Measurements from ENCODE around the gene OR2AT4.
"Not testable (repeated sequence)": the region's sequence is repeated elsewhere in the genome, so short reads cannot be mapped to it uniquely, and the experiment has no call there.

Gene OR2AT4

DNA sequence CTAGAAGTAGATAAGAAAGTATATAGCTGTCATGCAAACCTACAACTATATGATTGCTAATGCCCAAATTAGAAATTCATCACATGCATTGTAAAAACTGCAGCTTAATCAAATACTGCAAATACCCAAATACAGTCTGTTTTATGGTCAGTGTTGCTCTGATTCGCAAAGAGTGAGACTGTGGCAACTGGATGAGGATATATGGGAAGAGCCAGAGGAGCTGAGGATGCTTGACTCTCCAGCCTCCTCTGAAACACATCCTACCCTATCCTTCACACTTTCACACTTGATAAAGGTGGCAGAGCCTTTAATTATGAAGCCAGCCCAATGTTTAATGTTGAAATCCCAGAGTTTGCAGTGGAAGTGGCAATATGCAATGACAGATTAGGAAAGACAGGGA lies 21.9 kb upstream of the OR2AT4 start:
- Mint-ChIP-seq H3K4me3 (no peak overlapping the region), H3K27me3 (ENCODE audit: low read depth) (peaks cover 8% of the 10 kb centered on the region), H3K36me3 (ENCODE audit: low read depth) (no peaks in the 10 kb centered on the region), H3K9me3 (peaks cover 5% of the 10 kb centered on the region), H3K4me1 (ENCODE audit: low read depth) (no peaks in the 10 kb centered on the region), H3K27ac (no peak overlapping the region)
- DNase-seq (ENCODE audit: low spot score), result no peak

- H3K9me3 Mint-ChIP-seq, result peaks cover 12% of the 10 kb centered on the region
- no peak for DNase-seq (ENCODE audit: low spot score)
- no peaks in the 10 kb centered on the region for H3K36me3 Mint-ChIP-seq (ENCODE audit: low read depth)
- no peaks in the 10 kb centered on the region for H3K4me1 Mint-ChIP-seq (ENCODE audit: low read depth)
- peaks cover 13% of the 10 kb centered on the region for H3K27me3 Mint-ChIP-seq (ENCODE audit: low read depth)
- H3K4me3 Mint-ChIP-seq, result no peak overlapping the region
- H3K27ac Mint-ChIP-seq, result no peak overlapping the region
These were observed 17.8 kb upstream of the OR2AT4 start for GRCh38 chr11:75114465-75114864.

- H3K27ac Mint-ChIP-seq, result no peak overlapping the region
- DNase-seq (ENCODE audit: low spot score), result no peak
- H3K4me3 Mint-ChIP-seq, result no peak overlapping the region
- H3K36me3 Mint-ChIP-seq (ENCODE audit: low read depth), result no peaks in the 10 kb centered on the region
- H3K27me3 Mint-ChIP-seq (ENCODE audit: low read depth), result peaks cover 13% of the 10 kb centered on the region
- H3K9me3 Mint-ChIP-seq, result peaks cover 12% of the 10 kb centered on the region
- no peaks in the 10 kb centered on the region for H3K4me1 Mint-ChIP-seq (ENCODE audit: low read depth)
These were observed 16.4 kb upstream of the OR2AT4 start for GRCh38 chr11:75113030-75113429.

- Mint-ChIP-seq H3K36me3 (ENCODE audit: low read depth) (no peaks in the 10 kb centered on the region), H3K4me3 (no peak overlapping the region), H3K27me3 (ENCODE audit: low read depth) (peaks cover 13% of the 10 kb centered on the region), H3K4me1 (ENCODE audit: low read depth) (no peaks in the 10 kb centered on the region), H3K9me3 (peaks cover 12% of the 10 kb centered on the region), H3K27ac (no peak overlapping the region)
- DNase-seq (ENCODE audit: low spot score), result no peak
These were observed 15.5 kb upstream of the OR2AT4 start for GRCh38 chr11:75112200-75112599.

DNA sequence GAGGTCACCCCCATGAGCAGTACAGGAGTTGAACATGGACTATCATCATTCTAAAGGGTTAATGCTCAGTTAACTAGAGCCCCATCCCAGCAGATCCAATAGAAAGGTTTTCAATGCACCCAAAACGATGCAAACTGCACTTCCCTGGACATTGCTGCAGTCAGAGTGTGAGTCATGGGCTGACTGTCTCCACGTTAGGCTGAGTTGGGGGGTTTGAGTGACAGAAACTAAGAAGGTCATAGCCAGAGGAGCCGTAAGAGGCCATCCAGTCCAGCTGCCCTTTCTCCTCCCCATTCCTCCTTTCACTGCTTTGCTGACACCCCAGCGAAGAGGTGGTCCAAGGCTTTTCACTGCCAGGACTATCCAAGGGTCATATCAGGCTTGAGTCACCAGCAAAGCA lies 10.5 kb upstream of the OR2AT4 start:
- Mint-ChIP-seq H3K27ac (no peak overlapping the region), H3K27me3 (ENCODE audit: low read depth) (peaks cover 27% of the 10 kb centered on the region), H3K4me3 (no peak overlapping the region), H3K36me3 (ENCODE audit: low read depth) (no peaks in the 10 kb centered on the region), H3K4me1 (ENCODE audit: low read depth) (peaks cover 8% of the 10 kb centered on the region), H3K9me3 (peaks cover 5% of the 10 kb centered on the region)
- DNase-seq (ENCODE audit: low spot score), result no peak

GRCh38 chr11:75105967-75106681 lies 9.4 kb upstream of the OR2AT4 start:
- DNase-seq (ENCODE audit: low spot score), result not testable (repeated sequence)

DNA sequence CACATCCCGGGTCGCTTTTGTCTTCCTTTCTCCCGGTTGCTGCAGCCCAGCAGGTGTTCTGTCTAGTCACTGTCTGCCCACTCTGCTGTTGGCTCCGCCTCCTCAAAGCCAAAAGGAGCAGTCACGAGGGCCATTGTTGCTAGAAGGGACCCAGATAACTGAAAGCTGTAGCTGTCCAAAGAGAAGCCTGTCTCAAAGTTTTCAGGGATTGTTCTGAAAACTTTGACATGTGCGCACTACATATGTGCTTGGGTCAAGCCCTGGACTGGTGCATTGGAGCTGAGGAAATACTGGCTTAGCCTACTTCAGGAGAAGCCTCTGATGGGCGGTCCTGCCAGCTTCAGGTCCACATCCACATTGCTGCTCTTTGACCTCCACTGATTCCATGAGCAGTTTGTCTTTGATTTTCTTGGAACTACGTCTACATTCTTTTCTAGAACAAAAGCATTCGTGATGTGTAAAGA lies 8.8 kb upstream of the OR2AT4 start:
- no peak overlapping the region for H3K27ac Mint-ChIP-seq
- no peaks in the 10 kb centered on the region for H3K9me3 Mint-ChIP-seq
- no peaks in the 10 kb centered on the region for H3K36me3 Mint-ChIP-seq (ENCODE audit: low read depth)
- H3K4me1 Mint-ChIP-seq (ENCODE audit: low read depth), result peaks cover 8% of the 10 kb centered on the region
- H3K4me3 Mint-ChIP-seq, result no peak overlapping the region
- H3K27me3 Mint-ChIP-seq (ENCODE audit: low read depth), result peaks cover 27% of the 10 kb centered on the region
- no peak for DNase-seq (ENCODE audit: low spot score)

More at GRCh38 chr11:75105967-75106681, 9.4 kb upstream of the OR2AT4 start:
- H3K4me1 Mint-ChIP-seq (ENCODE audit: low read depth); H3K9me3 Mint-ChIP-seq; H3K27ac Mint-ChIP-seq; H3K36me3 Mint-ChIP-seq (ENCODE audit: low read depth); H3K4me3 Mint-ChIP-seq: not testable (repeated sequence)
- H3K27me3 Mint-ChIP-seq (ENCODE audit: low read depth), result peaks cover 32% of the 10 kb centered on the region

DNA sequence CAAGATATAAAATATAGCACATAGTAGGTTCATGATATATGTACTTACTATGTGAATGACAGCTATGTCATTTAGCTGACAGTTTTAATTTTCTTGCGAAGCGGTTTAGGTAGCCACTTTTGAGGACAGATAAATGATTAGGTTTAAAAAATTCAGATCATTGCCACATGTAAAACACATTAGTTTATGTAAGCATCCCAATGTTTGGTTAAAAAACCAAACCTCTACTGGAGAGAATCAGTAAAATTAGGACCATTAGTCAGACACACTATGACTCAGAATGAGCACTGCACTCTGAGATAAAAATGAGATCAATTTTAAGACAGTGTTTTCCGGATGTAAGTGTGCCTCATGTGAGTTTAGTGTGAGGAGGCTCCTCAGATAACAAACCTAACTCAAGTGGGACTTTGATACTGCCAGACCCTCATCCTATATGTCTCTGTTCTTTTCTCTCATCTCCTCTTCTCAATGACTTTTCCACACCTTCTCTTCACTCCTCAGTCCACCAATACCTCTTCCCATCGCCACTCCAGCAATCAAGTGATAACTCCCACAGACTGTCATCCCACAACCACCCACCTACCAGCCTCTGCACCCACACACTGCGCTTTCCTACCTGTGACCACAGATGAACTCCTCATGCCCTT lies 6.8 kb upstream of the OR2AT4 start:
- peaks cover 22% of the 10 kb centered on the region for H3K27me3 Mint-ChIP-seq (ENCODE audit: low read depth)
- H3K4me1 Mint-ChIP-seq (ENCODE audit: low read depth), result peaks cover 8% of the 10 kb centered on the region
- H3K36me3 Mint-ChIP-seq (ENCODE audit: low read depth), result no peaks in the 10 kb centered on the region
- H3K4me3 Mint-ChIP-seq, result no peak overlapping the region
- peak; percentile 19 for DNase-seq (ENCODE audit: low spot score)
- H3K27ac Mint-ChIP-seq, result no peak overlapping the region
- no peaks in the 10 kb centered on the region for H3K9me3 Mint-ChIP-seq

- Mint-ChIP-seq H3K27me3 (ENCODE audit: low read depth) (peaks cover 22% of the 10 kb centered on the region), H3K4me1 (ENCODE audit: low read depth) (peaks cover 8% of the 10 kb centered on the region), H3K27ac (no peak overlapping the region), H3K9me3 (no peaks in the 10 kb centered on the region), H3K4me3 (no peak overlapping the region), H3K36me3 (ENCODE audit: low read depth) (no peaks in the 10 kb centered on the region)
- no peak for DNase-seq (ENCODE audit: low spot score)
These were observed 4.9 kb upstream of the OR2AT4 start for GRCh38 chr11:75101424-75102128.

- H3K4me1 Mint-ChIP-seq (ENCODE audit: low read depth), result peaks cover 8% of the 10 kb centered on the region
- H3K27ac Mint-ChIP-seq, result no peak overlapping the region
- no peaks in the 10 kb centered on the region for H3K9me3 Mint-ChIP-seq
- DNase-seq (ENCODE audit: low spot score), result peak; percentile 55
- no peak overlapping the region for H3K4me3 Mint-ChIP-seq
- H3K36me3 Mint-ChIP-seq (ENCODE audit: low read depth), result no peaks in the 10 kb centered on the region
- H3K27me3 Mint-ChIP-seq (ENCODE audit: low read depth), result peaks cover 20% of the 10 kb centered on the region
These were observed 3.6 kb upstream of the OR2AT4 start for GRCh38 chr11:75100314-75100713.

DNA sequence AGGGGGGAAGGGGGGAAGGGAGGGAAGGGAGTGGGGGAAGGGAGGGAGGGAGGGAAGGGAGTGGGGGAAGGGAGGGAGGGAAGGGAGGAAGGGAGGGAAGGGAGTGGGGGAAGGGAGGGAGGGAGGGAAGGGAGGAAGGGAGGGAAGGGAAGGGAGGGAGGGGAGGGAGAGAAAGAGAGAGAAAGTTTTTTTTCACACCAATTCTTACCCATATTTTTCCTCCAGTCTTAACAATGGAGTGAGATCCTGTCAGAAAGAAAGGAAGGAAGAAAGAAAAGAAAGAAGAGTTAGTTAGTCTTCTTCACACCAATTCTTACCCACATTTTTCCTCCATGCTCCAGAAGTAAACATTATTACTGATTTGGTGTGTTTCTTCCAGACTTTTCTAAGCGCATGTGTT lies 3.0 kb upstream of the OR2AT4 start:
- peaks cover 8% of the 10 kb centered on the region for H3K4me1 Mint-ChIP-seq (ENCODE audit: low read depth)
- no peak overlapping the region for H3K27ac Mint-ChIP-seq
- no peaks in the 10 kb centered on the region for H3K9me3 Mint-ChIP-seq
- H3K36me3 Mint-ChIP-seq (ENCODE audit: low read depth), result no peaks in the 10 kb centered on the region
- no peak for DNase-seq (ENCODE audit: low spot score)
- no peak overlapping the region for H3K4me3 Mint-ChIP-seq
- H3K27me3 Mint-ChIP-seq (ENCODE audit: low read depth), result peaks cover 24% of the 10 kb centered on the region

GRCh38 chr11:75098835-75099439 lies 2.3 kb upstream of the OR2AT4 start:
- DNase-seq (ENCODE audit: low spot score); H3K9me3 Mint-ChIP-seq; H3K4me1 Mint-ChIP-seq (ENCODE audit: low read depth); H3K4me3 Mint-ChIP-seq; H3K36me3 Mint-ChIP-seq (ENCODE audit: low read depth); H3K27ac Mint-ChIP-seq: not testable (repeated sequence)
- H3K27me3 Mint-ChIP-seq (ENCODE audit: low read depth), result peaks cover 30% of the 10 kb centered on the region

GRCh38 chr11:75098181-75098580 lies 1.5 kb upstream of the OR2AT4 start:
- H3K4me1 Mint-ChIP-seq (ENCODE audit: low read depth); H3K27ac Mint-ChIP-seq; DNase-seq (ENCODE audit: low spot score); H3K36me3 Mint-ChIP-seq (ENCODE audit: low read depth); H3K9me3 Mint-ChIP-seq; H3K4me3 Mint-ChIP-seq: not testable (repeated sequence)
- peaks cover 26% of the 10 kb centered on the region for H3K27me3 Mint-ChIP-seq (ENCODE audit: low read depth)

DNA sequence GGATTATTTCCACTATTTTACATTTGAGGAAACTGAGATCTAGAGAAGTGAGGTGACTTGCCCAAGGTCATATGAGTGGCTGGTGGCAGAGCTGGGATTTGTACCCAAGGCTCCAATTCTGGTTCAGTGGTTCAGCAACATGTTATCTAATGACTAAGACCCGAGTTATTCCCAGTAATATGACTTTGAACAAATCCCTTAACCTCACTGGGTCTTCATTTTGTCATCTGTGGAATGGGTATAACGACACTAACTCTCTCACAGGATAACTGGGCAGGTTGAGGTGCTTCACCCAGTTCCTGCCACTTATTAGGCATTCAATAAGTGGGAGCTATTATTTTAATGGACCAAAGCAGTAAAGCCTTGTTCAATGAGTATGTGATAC lies 489 bp upstream of the OR2AT4 start:
- H3K36me3 Mint-ChIP-seq (ENCODE audit: low read depth), result no peaks in the 10 kb centered on the region
- H3K4me3 Mint-ChIP-seq, result no peak overlapping the region
- no peaks in the 10 kb centered on the region for H3K9me3 Mint-ChIP-seq
- DNase-seq (ENCODE audit: low spot score), result no peak
- no peak overlapping the region for H3K27ac Mint-ChIP-seq
- no peaks in the 10 kb centered on the region for H3K4me1 Mint-ChIP-seq (ENCODE audit: low read depth)
- H3K27me3 Mint-ChIP-seq (ENCODE audit: low read depth), result peaks cover 24% of the 10 kb centered on the region

All from T-helper 2 cell treated with Interferon-gamma antibody and Interleukin-4, amounts not matched to agents 5 μg/mL and 100 μg/mL, for 36 hours (primary cell).